SK-N-SH (cell line): ENCODE results near the gene POT1. TPM values are rescaled to one million over a fixed set of nuclear protein-coding genes. Genes with fewer than 3 reads are reported as not detected.
A peak's percentile ranks its signal among the peaks of the same experiment; 100 is the strongest.
"Not testable (repeated sequence)": the region's sequence is repeated elsewhere in the genome, so short reads cannot be mapped to it uniquely, and the experiment has no call there.

ENCODE experiments used
- CTCF ChIA-PET: fragments of 300-600, 350-600 bp; formaldehyde crosslinking; extraction: SDS; loops from one replicate; lab custom pipeline; 2021; lab: Yijun Ruan, JAX
- POLR2A ChIA-PET: fragments of 350-600 bp; sonication (Branson Sonifier 250); formaldehyde crosslinking; extraction: SDS; loops from one replicate; lab custom pipeline; 2020; ENCODE audit warnings: antibody characterized with exemption, inconsistent platforms; lab: Yijun Ruan, JAX
- DNase-seq: peaks from one replicate; pipeline ENCODE4 v3.0.0; 2012
- H2AFZ ChIP-seq: fragments of 200-600 bp; sonication (generic); 2 replicates; pipeline ENCODE4 v1.8.1; 2016; ENCODE audit warnings: antibody characterized with exemption, mild to moderate bottlenecking, low read depth
- H3F3A ChIP-seq: fragments of 200-600 bp; sonication (generic); replicated peaks from 2 replicates; pipeline ENCODE3; 2016; ENCODE audit warnings: antibody characterized with exemption, mild to moderate bottlenecking; ENCODE audit not compliant: insufficient read depth
- H3K27ac ChIP-seq, 2 experiments: fragments of 200-500 bp in 1 of 2; fragments of 200-600 bp in 1 of 2; sonication (Bioruptor generic) in 1 of 2; sonication (generic), shearing (Covaris generic) in 1 of 2; 2 replicates each; pipeline versions ENCODE4 v1.5.1 to v1.6.1; 2014 to 2016; ENCODE audit warnings: low read depth in 2 of 2, inconsistent platforms in 1 of 2, low read length in 1 of 2, mild to moderate bottlenecking in 1 of 2, mixed read lengths in 1 of 2
- H3K27me3 ChIP-seq: fragments of 200-600 bp; sonication (generic), shearing (Covaris generic); 2 replicates; pipeline ENCODE4 v1.6.1; 2016; ENCODE audit warnings: mixed run types; ENCODE audit not compliant: insufficient read depth
- H3K36me3 ChIP-seq, 2 experiments: fragments of 200-500 bp in 1 of 2; fragments of 200-600 bp in 1 of 2; sonication (Bioruptor generic) in 1 of 2; sonication (generic) in 1 of 2; replicated peaks in 1 of 2; 2 replicates each; pipeline versions ENCODE3 to v1.5.1; 2014 to 2016; ENCODE audit warnings: low read length in 1 of 2, mild to moderate bottlenecking in 1 of 2; ENCODE audit not compliant: insufficient read depth in 2 of 2, control insufficient read depth in 1 of 2
- H3K4me1 ChIP-seq, 2 experiments: fragments of 200-500 bp in 1 of 2; fragments of 200-600 bp in 1 of 2; sonication (Bioruptor generic) in 1 of 2; sonication (generic), shearing (Covaris generic) in 1 of 2; 2 replicates each; pipeline versions ENCODE4 v1.5.1 to v1.6.1; 2014 to 2016; ENCODE audit warnings: low read depth in 1 of 2, low read length in 1 of 2, mixed run types in 1 of 2; ENCODE audit not compliant: insufficient read depth in 2 of 2, control insufficient read depth in 1 of 2
- H3K4me2 ChIP-seq: fragments of 200-600 bp; sonication (generic), shearing (Covaris generic); 2 replicates; pipeline ENCODE4 v1.6.1; 2017; ENCODE audit warnings: mixed run types
- H3K4me3 ChIP-seq, 2 experiments: fragments of 200-500 bp in 1 of 2; fragments of 200-600 bp in 1 of 2; sonication (Bioruptor generic) in 1 of 2; sonication (generic), shearing (Covaris generic) in 1 of 2; 2 replicates each; pipeline versions ENCODE4 v1.5.1 to v1.8.1; 2014 to 2016; ENCODE audit warnings: low read depth in 2 of 2, inconsistent platforms in 1 of 2, low read length in 1 of 2, mild to moderate bottlenecking in 1 of 2, mixed read lengths in 1 of 2, moderate library complexity in 1 of 2
- H3K79me2 ChIP-seq: fragments of 200-600 bp; sonication (generic); 2 replicates; pipeline ENCODE4 v1.8.1; 2017; ENCODE audit warnings: mild to moderate bottlenecking; ENCODE audit not compliant: insufficient read depth
- H3K9ac ChIP-seq: fragments of 200-600 bp; sonication (generic); 2 replicates; pipeline ENCODE4 v1.6.1; 2017; ENCODE audit warnings: mixed run types
- H3K9me2 ChIP-seq: fragments of 200-600 bp; sonication (generic); 2 replicates; pipeline ENCODE4 v1.6.1; 2017; ENCODE audit warnings: mixed run types
- H3K9me3 ChIP-seq: fragments of 200-600 bp; sonication (generic); 2 replicates; pipeline ENCODE4 v1.6.1; 2017; ENCODE audit warnings: mixed run types, mild to moderate bottlenecking, moderate library complexity
- H4K20me1 ChIP-seq: fragments of 200-600 bp; sonication (generic); 2 replicates; pipeline ENCODE4 v1.6.1; 2017; ENCODE audit warnings: mild to moderate bottlenecking, mixed run types; ENCODE audit not compliant: insufficient read depth
- ELF1 ChIP-seq: IDR thresholded peaks from 2 replicates; pipeline ENCODE4 v1.4.0; 2012
- EZH2phosphoT487 ChIP-seq: fragments of 200-600 bp; sonication (generic); IDR thresholded peaks from 2 replicates; pipeline ENCODE4 v1.6.1; 2017; ENCODE audit warnings: low read depth, mixed run types, mild to moderate bottlenecking, antibody characterized with exemption, moderate library complexity, borderline replicate concordance
- FOSL2 ChIP-seq: IDR thresholded peaks from 2 replicates; pipeline ENCODE4 v1.4.0; 2012; ENCODE audit warnings: low read depth, mild to moderate bottlenecking, moderate library complexity, borderline replicate concordance
- FOXJ3 ChIP-seq: sonication (generic); formaldehyde crosslinking; IDR thresholded peaks from 2 replicates; pipeline ENCODE4 v1.5.1; 2020; ENCODE audit warnings: mild to moderate bottlenecking, missing genetic modification reagents
- FOXM1 ChIP-seq: IDR thresholded peaks from 2 replicates; pipeline ENCODE4 v1.4.0; 2012; ENCODE audit warnings: low read depth, mild to moderate bottlenecking
- NFIC ChIP-seq: IDR thresholded peaks from 2 replicates; pipeline ENCODE4 v1.4.0; 2012; ENCODE audit warnings: borderline replicate concordance
- POLR2AphosphoS5 ChIP-seq: IDR thresholded peaks from 2 replicates; pipeline ENCODE4 v1.6.1; 2012; ENCODE audit warnings: low read depth, low read length
- RCOR1 ChIP-seq: fragments of 150-350 bp; IDR thresholded peaks from 2 replicates; pipeline ENCODE4 v1.6.1; 2017; ENCODE audit warnings: antibody characterized with exemption, low read length
- RXRA ChIP-seq: IDR thresholded peaks from 2 replicates; pipeline ENCODE4 v1.4.0; 2012; ENCODE audit warnings: low read depth, mild to moderate bottlenecking, borderline replicate concordance
- SMC3 ChIP-seq: IDR thresholded peaks from 2 replicates; pipeline ENCODE4 v1.6.1; 2012; ENCODE audit warnings: low read depth, low read length, improper control_type of control experiment
- TAF1 ChIP-seq: IDR thresholded peaks from 2 replicates; pipeline ENCODE4 v1.6.1; 2012; ENCODE audit warnings: low read depth, mild to moderate bottlenecking, low read length, moderate library complexity, borderline replicate concordance
- YY1 ChIP-seq: IDR thresholded peaks from 2 replicates; pipeline ENCODE4 v1.4.0; 2012; ENCODE audit warnings: low read depth, mild to moderate bottlenecking
- whole genome bisulfite sequencing: methylation state at CpG from one replicate; pipeline ENCODE4 v1.1.6; 2017; ENCODE audit warnings: low lambda C conversion rate; 5-methylcytosine and 5-hydroxymethylcytosine counted together
- polyA plus RNA-seq, 3 experiments: library from polyadenylated mRNA; depleted of rRNA; stranded (reverse); fragments of >200 nt; gene quantifications; 2 replicates each; pipeline ENCODE4 v1.2.3, GENCODE V29; 2012
- TF ChIP-seq, protein P1 (sequence below): IDR thresholded peaks from 2 replicates; pipeline ENCODE4 v1.4.0; 2012; ENCODE audit warnings: low read depth, borderline replicate concordance
- TF ChIP-seq, protein P2 (sequence below): IDR thresholded peaks from 2 replicates; pipeline ENCODE4 v1.4.0; 2012; ENCODE audit warnings: low read depth
- TF ChIP-seq, protein P3 (sequence below): IDR thresholded peaks from 2 replicates; pipeline ENCODE4 v1.6.1; 2012; ENCODE audit warnings: mild to moderate bottlenecking, low read depth, low read length, moderate library complexity
- TF ChIP-seq, protein P4 (sequence below): IDR thresholded peaks from 2 replicates; pipeline ENCODE4; 2012

The POT1 gene
- polyA plus RNA-seq, 1 of the 3 experiments (the other 2 are of a cell fraction), result 18.1 TPM

DNA sequence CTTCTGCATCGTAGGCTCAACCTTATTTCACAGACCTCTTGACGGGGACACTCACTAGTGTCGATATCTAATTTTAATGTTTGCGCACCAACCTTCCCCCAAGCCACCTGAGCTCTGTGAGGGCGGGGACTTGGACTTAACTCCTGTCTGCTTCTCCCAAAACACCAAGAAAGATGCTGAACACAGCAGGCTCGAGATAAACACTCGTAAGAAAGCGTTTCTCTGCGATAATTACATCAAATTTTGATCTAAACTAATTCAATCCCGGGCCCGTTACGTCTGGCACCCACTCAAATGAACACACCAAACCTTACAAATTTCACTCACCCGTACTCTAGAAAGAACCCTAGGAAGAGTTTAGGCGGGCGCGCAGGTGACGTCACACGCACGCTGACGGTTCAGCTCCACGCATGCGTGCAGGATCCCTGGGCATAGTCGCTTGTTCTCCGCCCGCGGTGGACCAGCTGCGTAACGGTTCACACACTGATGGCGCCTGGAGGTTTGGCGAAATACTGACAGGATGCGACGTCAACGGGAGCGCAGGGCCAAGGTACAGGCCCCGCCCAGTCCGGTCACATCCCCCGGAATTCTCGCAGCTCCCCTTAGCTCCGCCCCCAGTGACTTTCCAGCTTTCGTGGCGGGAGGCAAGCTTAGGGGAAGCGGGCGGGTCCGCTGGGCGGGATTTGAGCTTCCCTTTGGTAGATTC is at the start of gene POT1 (continued):
- TF ChIP-seq, protein P1, sequence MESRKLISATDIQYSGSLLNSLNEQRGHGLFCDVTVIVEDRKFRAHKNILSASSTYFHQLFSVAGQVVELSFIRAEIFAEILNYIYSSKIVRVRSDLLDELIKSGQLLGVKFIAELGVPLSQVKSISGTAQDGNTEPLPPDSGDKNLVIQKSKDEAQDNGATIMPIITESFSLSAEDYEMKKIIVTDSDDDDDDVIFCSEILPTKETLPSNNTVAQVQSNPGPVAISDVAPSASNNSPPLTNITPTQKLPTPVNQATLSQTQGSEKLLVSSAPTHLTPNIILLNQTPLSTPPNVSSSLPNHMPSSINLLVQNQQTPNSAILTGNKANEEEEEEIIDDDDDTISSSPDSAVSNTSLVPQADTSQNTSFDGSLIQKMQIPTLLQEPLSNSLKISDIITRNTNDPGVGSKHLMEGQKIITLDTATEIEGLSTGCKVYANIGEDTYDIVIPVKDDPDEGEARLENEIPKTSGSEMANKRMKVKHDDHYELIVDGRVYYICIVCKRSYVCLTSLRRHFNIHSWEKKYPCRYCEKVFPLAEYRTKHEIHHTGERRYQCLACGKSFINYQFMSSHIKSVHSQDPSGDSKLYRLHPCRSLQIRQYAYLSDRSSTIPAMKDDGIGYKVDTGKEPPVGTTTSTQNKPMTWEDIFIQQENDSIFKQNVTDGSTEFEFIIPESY, result peak; percentile 90
- TF ChIP-seq YY1, result peak; percentile 82
- peak; percentile 4; the same call in 1 of the 2 replicates for TF ChIP-seq NFIC
- TF ChIP-seq, all 33 proteins: peak for 14

DNA sequence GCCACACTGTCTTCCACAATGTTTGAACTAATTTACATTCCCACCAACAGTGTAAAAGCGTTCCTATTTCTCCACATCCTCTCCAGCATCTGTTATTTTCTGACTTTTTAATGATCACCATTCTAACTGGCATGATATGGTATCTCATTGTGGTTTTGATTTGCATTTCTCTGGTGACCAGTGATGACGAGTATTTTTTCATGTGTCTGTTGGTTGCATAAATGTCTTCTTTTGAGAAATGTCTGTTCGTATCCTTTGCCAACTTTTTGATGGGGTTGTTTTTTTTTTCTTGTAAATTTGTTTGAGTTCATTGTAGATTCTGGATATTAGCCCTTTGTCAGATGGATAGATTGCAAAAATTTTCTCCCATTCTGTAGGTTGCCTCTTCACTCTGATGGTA is 45.5 kb upstream of the POT1 start:
- H3K4me1 ChIP-seq, H3K79me2 ChIP-seq, H2AFZ ChIP-seq, H3K9me2 ChIP-seq, H3K9me3 ChIP-seq, CTCF ChIA-PET, H3K4me3 ChIP-seq, H3K36me3 ChIP-seq, H3K27me3 ChIP-seq, H4K20me1 ChIP-seq, POLR2A ChIA-PET, H3K4me2 ChIP-seq, DNase-seq, H3K27ac ChIP-seq, H3K9ac ChIP-seq, H3F3A ChIP-seq: not testable (repeated sequence)
- WGBS, result 18% methylated on average over 3 of the region's 3 CpGs

DNA sequence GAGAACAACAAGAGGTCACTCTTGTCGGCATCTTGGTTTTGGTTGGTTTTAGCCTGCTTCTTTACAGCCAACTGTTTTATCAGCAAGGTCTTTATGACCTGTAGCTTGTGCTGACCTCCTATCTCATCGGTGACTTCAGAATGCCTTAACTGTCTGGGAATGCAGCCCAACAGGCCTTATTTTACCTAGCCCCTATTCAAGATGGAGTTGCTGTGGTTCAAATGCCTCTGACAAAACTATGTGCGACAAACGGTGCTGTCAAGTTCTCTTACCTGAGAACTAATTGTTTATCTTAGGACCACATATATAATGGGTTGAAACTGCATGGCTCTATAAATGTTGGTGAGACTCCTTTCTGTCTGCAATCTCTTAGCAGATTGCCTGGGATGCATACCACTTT is 35.9 kb upstream of the POT1 start:
- H3K27ac ChIP-seq, result no peak overlapping the region
- no peaks in the 10 kb centered on the region for H3K79me2 ChIP-seq
- H3K4me3 ChIP-seq, result no peak overlapping the region
- no peak for DNase-seq
- no peaks in the 10 kb centered on the region for H3F3A ChIP-seq
- WGBS, result 80% methylated on average over 4 of the region's 4 CpGs
- H3K27me3 ChIP-seq, result no peaks in the 10 kb centered on the region
- CTCF ChIA-PET, result interaction anchor here (1.4 kb wide), 1 partner anchor 21 kb away, joined by 3 read pairs; no protein-coding TSS in a partner anchor
- no peak overlapping the region for H2AFZ ChIP-seq
- H3K9ac ChIP-seq, result no peak overlapping the region
- no peaks in the 10 kb centered on the region for H3K36me3 ChIP-seq
- no peaks in the 10 kb centered on the region for H3K9me2 ChIP-seq
- H4K20me1 ChIP-seq, result no peaks in the 10 kb centered on the region
- H3K4me2 ChIP-seq, result no peak overlapping the region
- H3K9me3 ChIP-seq, result no peaks in the 10 kb centered on the region
- H3K4me1 ChIP-seq, result no peaks in the 10 kb centered on the region
- POLR2A ChIA-PET, result no interaction called here
- no peak for TF ChIP-seq SMC3
- TF ChIP-seq FOSL2, result no peak
- TF ChIP-seq, protein P2, sequence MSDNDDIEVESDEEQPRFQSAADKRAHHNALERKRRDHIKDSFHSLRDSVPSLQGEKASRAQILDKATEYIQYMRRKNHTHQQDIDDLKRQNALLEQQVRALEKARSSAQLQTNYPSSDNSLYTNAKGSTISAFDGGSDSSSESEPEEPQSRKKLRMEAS, result no peak
- no peak for TF ChIP-seq TAF1
- no peak for TF ChIP-seq EZH2phosphoT487
- no peak for TF ChIP-seq NFIC
- TF ChIP-seq FOXJ3 (CRISPR knock-in tag), result no peak
- TF ChIP-seq, protein P3, sequence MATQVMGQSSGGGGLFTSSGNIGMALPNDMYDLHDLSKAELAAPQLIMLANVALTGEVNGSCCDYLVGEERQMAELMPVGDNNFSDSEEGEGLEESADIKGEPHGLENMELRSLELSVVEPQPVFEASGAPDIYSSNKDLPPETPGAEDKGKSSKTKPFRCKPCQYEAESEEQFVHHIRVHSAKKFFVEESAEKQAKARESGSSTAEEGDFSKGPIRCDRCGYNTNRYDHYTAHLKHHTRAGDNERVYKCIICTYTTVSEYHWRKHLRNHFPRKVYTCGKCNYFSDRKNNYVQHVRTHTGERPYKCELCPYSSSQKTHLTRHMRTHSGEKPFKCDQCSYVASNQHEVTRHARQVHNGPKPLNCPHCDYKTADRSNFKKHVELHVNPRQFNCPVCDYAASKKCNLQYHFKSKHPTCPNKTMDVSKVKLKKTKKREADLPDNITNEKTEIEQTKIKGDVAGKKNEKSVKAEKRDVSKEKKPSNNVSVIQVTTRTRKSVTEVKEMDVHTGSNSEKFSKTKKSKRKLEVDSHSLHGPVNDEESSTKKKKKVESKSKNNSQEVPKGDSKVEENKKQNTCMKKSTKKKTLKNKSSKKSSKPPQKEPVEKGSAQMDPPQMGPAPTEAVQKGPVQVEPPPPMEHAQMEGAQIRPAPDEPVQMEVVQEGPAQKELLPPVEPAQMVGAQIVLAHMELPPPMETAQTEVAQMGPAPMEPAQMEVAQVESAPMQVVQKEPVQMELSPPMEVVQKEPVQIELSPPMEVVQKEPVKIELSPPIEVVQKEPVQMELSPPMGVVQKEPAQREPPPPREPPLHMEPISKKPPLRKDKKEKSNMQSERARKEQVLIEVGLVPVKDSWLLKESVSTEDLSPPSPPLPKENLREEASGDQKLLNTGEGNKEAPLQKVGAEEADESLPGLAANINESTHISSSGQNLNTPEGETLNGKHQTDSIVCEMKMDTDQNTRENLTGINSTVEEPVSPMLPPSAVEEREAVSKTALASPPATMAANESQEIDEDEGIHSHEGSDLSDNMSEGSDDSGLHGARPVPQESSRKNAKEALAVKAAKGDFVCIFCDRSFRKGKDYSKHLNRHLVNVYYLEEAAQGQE, result no peak
- TF ChIP-seq POLR2AphosphoS5, result no peak
- no peak for TF ChIP-seq RXRA
- no peak for TF ChIP-seq RCOR1
- no peak for TF ChIP-seq ELF1
- TF ChIP-seq YY1, result no peak
- TF ChIP-seq, protein P4, sequence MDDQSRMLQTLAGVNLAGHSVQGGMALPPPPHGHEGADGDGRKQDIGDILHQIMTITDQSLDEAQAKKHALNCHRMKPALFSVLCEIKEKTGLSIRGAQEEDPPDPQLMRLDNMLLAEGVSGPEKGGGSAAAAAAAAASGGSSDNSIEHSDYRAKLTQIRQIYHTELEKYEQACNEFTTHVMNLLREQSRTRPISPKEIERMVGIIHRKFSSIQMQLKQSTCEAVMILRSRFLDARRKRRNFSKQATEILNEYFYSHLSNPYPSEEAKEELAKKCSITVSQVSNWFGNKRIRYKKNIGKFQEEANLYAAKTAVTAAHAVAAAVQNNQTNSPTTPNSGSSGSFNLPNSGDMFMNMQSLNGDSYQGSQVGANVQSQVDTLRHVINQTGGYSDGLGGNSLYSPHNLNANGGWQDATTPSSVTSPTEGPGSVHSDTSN, result no peak
- TF ChIP-seq, protein P1, result no peak
- no peak for TF ChIP-seq FOXM1
